Upper lobe of right lung (tissue), 1 donor: ENCODE measurements around the gene TBX4. TPM values are rescaled to one million over a fixed set of nuclear protein-coding genes. Genes with fewer than 3 reads are reported as not detected.
A peak's percentile ranks its signal among the peaks of the same experiment; 100 is the strongest.

Source experiments
- ATAC-seq: fragments of 200-7000 bp; cut with Tn5 transposase; one replicate; pipeline ENCODE4 v1.9.1; 2020; ENCODE audit warnings: mild to moderate bottlenecking, moderate library complexity
- DNase-seq: peaks from one replicate; pipeline ENCODE4 v3.0.0-alpha.2; 2020
- H3K27ac ChIP-seq: fragments of 200-600 bp; one replicate; pipeline ENCODE4 v1.8.0; 2022
- H3K27me3 ChIP-seq: fragments of 200-600 bp; one replicate; pipeline ENCODE4 v1.8.0; 2022; ENCODE audit warnings: mild to moderate bottlenecking
- H3K36me3 ChIP-seq: fragments of 200-600 bp; one replicate; pipeline ENCODE4 v1.8.0; 2022
- H3K4me1 ChIP-seq: fragments of 200-600 bp; one replicate; pipeline ENCODE4 v1.8.0; 2022
- H3K4me3 ChIP-seq: fragments of 200-600 bp; one replicate; pipeline ENCODE4 v1.8.0; 2022; ENCODE audit warnings: mild to moderate bottlenecking
- H3K9me3 ChIP-seq: fragments of 200-600 bp; one replicate; pipeline ENCODE4 v1.8.0; 2022
- intact Hi-C: fragments of 100-400 bp; cut with DNase I; formaldehyde crosslinking; loops from one replicate; pipeline ENCODE4 v1.11.0; 2022
- total RNA-seq: library from RNA; stranded (reverse); fragmentation: NEBNext Ultra II Directional; extraction: Animal tissue kit (Norgen Biotek cat#: 25700); gene quantifications from one replicate; pipeline ENCODE4 v1.2.1, GENCODE V29; 2021
- TF ChIP-seq, protein P1 (sequence below): fragments of 200-600 bp; IDR thresholded peaks from one replicate; pipeline ENCODE4 v1.8.0; 2022; ENCODE audit warnings: antibody characterized with exemption
- donor health status: DM: no; HTN: yes; CAD: no; lungs with severe emphysema.

TBX4 gene
- total RNA-seq, 1 donor from 2014 or later, result 28.6 TPM

- no peaks in the 10 kb centered on the region for H3K27me3 ChIP-seq
- H3K4me3 ChIP-seq, result no peak overlapping the region
- no peaks in the 10 kb centered on the region for H3K9me3 ChIP-seq
- DNase-seq (no peak), ATAC-seq (peak; percentile 42)
- H3K4me1 ChIP-seq, result peaks cover 5% of the 10 kb centered on the region
- no peak overlapping the region for H3K27ac ChIP-seq
- intact Hi-C loops, result no loop called here
- no peaks in the 10 kb centered on the region for H3K36me3 ChIP-seq
- TF ChIP-seq, protein P1, sequence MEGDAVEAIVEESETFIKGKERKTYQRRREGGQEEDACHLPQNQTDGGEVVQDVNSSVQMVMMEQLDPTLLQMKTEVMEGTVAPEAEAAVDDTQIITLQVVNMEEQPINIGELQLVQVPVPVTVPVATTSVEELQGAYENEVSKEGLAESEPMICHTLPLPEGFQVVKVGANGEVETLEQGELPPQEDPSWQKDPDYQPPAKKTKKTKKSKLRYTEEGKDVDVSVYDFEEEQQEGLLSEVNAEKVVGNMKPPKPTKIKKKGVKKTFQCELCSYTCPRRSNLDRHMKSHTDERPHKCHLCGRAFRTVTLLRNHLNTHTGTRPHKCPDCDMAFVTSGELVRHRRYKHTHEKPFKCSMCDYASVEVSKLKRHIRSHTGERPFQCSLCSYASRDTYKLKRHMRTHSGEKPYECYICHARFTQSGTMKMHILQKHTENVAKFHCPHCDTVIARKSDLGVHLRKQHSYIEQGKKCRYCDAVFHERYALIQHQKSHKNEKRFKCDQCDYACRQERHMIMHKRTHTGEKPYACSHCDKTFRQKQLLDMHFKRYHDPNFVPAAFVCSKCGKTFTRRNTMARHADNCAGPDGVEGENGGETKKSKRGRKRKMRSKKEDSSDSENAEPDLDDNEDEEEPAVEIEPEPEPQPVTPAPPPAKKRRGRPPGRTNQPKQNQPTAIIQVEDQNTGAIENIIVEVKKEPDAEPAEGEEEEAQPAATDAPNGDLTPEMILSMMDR, result no peak
Measured at GRCh38 chr17:61486135-61487120, 34.2 kb downstream of the TBX4 start.

DNA sequence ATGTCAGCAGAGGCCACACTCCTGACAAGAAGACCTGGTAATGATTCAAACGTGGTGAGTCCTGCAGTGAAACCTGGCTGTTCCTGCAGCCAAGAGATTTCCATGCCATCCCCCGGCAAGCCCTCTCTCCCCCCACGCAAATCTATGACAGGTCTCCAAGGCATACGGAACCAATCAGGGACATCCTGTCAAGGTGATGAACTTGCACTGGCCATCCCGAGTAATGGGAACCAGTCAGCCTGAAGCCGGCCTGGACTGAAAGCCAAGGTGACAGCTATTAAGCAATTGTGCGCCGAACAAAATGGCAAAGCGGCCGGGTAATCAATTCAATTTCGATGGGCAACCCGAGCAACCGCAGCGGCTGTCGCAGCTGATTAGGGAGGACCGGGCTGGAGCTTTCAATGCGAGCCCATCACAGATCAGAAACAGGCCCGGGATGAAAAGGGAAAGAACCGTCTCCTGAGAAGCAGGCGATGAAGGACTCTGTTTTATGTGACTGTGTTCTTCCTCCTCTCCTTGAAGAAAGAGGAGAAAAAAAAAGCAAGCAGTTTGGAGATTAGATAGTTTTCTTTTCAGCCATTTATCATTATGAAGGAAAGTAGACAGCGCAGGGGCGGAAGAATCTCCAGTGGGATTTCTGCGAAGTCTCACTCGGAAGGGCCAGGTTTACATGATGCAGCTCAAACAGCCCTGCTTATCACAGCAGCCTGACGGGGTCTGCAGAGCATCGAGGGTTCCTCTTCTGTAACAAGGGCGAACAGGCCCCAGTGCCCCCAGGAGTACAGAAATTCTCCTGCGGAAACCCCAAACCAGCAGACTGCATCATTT is 35.2 kb downstream of the TBX4 start:
- Histone ChIP-seq H3K4me1 (peaks cover 5% of the 10 kb centered on the region), H3K9me3 (no peaks in the 10 kb centered on the region), H3K27me3 (no peaks in the 10 kb centered on the region), H3K27ac (no peak overlapping the region), H3K4me3 (no peak overlapping the region), H3K36me3 (no peaks in the 10 kb centered on the region)
- no peak for ATAC-seq
- intact Hi-C loops, result no loop called here
- no peak for DNase-seq
- TF ChIP-seq, protein P1, result no peak

DNA sequence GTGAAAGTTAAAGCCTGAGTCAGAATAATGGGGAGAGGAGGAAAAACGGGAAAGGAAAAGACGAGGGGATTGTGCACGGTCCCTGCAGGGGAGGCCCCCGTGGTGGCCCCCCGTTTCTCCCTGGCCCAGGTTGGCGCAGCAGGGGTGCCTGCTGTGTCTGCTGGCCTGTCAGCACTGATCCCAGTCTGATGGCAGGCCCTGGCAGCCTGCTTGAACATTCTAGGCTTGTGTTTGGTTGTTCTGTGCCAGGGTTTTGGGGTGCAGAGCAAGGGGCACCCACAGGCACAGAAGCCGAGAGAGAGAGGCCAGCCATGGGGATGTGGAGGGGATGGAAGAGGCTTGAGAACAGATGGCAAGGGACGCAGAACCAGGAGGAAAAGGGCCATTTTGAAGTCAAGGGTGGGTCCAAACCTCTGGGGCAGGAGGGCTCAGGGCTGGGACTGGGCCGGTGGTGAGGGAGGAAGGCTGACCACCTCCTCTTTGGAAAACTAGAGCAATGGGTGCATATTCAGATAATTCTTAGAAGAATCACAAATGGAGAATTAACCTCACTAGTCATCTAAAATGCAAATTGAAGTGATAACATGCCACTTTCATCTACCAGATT is 35.9 kb downstream of the TBX4 start:
- DNase-seq (no peak), ATAC-seq (no peak)
- Histone ChIP-seq H3K36me3 (no peaks in the 10 kb centered on the region), H3K27me3 (no peaks in the 10 kb centered on the region), H3K4me1 (peaks cover 5% of the 10 kb centered on the region), H3K4me3 (no peak overlapping the region), H3K9me3 (no peaks in the 10 kb centered on the region), H3K27ac (no peak overlapping the region)
- TF ChIP-seq, protein P1, result no peak
- intact Hi-C loops, result no loop called here

- DNase-seq (no peak), ATAC-seq (no peak)
- Histone ChIP-seq H3K9me3 (no peaks in the 10 kb centered on the region), H3K4me1 (peaks cover 5% of the 10 kb centered on the region), H3K36me3 (no peaks in the 10 kb centered on the region), H3K27ac (no peak overlapping the region), H3K4me3 (no peak overlapping the region), H3K27me3 (no peaks in the 10 kb centered on the region)
- intact Hi-C loops, result no loop called here
- TF ChIP-seq, protein P1, result no peak
Measured at GRCh38 chr17:61488878-61489718, 36.9 kb downstream of the TBX4 start.
